ENCODE results near the gene ESF1.

The ESF1 gene

DNA sequence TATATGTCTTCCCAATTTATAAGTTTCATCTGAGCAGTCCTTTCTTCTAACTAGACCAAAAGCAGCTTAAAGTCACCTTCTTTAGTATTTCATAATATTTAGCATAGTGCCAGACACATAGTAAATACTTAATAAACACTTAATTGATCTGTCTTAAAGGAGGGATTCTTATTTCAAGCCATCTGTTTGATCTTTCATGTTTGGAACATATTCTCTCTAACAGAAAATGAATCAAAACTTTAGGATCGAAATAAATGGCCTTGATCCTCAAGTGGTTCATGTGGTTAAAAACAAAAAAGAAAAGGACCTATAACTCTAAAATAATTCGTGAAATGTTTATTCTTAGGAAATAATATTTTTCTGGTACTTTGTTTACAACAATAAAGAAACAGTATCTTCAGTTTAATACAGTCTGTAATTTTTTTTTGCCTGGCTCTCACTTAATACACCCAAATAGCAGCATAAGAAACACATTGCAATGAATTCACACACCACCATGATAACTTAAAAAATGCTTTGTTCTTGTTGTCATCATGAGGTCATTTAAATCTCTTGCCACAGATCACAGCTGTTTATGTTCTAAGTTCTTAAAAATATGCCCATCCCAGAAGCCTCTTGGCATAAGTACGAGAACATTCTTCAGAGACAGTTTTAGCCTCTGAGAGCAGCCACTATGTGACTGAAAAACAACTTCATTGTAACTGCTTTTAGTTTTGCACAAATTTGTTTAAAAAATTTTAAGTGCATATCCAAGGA is 48.1 kb downstream of the ESF1 start:
- no peak for DNase-seq

DNA sequence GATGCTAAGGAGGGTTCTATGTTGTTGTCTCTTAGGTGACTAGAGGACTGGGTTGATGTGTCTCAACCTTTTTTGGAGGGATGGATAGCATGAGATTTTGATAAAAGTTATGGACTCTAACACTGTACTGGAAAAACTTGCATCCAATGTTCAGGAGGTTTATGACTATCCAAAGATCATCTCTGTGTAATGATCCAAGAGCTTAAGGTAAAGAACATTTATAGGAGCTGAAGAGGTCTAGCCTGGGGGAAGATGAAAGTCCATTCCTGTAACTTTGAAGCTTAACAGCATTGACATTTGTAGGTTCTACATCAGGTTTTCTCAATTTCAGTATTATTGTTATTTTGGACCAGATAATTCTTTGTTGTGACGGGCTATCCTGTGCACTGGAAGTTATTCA is 48.9 kb downstream of the ESF1 start:
- DNase-seq = no peak

- DNase-seq = no peak
These were observed 61.7 kb downstream of the ESF1 start for GRCh38 chr20:13723011-13723410.

DNA sequence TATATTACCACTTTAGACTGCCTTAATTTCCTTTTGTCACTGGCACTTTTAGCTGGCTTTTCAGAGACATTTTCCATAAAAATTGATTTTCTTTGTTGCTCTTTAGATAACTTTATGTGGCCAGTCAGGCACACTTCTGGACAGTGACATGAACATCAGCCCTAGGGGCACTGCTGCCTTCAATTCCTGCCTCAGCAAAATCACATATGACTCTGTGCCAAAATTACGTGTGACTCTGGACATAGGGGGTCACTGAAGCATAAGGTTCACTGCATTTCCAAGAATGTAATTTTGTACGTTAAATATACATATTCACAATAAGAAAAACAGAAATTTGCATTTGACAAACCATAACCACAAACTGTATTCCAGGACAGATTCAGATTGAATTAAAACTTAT is 66.5 kb downstream of the ESF1 start:
- DNase-seq = no peak

DNA sequence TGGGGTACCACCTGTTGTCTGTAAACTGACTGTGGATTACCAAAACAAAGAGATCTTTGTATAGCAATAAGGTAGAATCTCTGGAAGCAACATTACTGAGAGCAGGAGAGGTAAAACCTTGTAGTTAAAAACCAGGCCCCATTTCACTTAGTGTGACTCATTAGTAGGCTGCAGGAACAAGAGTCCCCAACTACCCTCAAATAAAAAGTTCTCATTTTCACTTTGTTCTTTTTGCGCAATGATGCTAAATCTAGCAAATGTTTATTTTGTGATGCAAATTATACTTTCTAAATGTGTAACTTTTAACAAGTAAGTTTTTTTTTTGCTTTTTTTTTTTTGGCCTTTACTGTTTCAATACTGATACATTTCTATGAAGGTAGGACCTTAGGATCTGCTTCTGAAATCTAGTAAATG is 67.1 kb downstream of the ESF1 start:
- no peak for DNase-seq

DNA sequence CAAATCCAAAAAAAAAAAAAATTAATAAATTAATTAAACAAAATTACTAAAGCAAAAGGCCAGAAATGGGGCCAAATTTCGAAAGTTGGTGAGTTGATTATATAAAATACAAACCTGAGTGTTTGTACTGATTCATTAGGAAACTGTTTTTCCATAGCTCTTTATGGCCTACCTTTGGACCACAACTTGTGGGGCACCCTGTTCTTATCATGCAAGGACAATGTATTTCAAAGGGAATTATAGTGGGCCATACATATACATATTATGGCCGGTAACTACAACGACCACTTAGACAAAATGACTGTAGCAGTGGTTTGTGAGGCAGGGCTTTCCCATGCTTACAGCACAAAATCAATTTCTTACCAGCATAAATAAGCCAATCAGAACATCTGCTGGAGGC is 69.5 kb downstream of the ESF1 start:
- DNase-seq = no peak

DNA sequence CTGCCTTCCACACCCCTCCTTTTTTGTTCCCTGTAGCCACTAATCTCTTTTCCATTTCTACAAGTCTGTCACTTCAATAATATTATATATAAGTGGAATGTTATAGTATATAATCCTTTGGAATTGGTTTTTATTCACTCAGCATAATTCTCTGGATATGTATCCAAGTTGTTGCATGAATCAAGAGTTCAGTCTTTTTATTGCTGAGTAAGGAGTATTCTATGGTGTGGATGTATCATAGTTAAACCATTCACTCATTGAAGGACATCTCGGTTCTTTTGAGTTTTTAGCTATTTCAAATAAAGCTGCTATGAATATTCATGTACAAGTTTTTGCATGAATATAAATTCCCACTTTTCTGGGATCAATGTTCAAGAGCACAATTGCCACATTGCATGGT is 76.5 kb downstream of the ESF1 start:
- DNase-seq = no peak

DNA sequence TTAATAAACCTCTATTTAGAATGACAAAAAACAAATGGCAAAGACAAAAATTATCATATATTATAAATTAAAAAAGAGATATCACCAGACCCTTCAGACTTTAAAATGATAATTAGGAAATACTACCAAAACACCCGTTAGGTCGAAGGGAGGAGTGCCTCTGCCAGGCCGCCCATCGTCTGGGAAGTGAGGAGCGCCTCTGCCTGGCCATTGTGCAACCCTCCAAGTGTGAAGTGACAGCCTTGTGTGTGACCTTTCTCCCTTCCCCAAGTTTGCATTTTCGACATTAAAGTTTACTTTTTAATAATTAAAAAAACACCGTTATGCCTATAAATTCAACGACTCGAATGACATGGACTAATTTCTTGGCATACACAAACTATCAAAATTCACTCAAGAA is 81.5 kb downstream of the ESF1 start:
- DNase-seq = no peak

DNA sequence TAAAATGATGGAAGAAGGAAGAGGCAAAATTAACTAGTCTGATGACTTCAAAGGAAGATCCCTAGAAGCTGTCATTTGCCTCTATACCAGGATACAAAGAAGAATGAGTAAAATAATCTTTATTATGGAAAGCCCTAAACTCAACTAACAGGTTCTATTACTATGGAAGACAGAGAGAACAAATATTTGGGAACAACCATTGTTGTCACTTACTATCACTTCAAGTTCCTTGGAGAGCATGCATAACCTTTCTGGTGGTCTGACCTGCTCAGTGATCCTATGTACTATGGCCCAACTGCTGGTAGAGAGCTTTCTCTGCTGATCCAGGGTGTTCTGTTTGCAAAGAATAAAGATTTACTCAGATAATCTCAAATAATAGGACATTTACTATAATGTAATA is 83.2 kb downstream of the ESF1 start:
- no peak for DNase-seq

DNA sequence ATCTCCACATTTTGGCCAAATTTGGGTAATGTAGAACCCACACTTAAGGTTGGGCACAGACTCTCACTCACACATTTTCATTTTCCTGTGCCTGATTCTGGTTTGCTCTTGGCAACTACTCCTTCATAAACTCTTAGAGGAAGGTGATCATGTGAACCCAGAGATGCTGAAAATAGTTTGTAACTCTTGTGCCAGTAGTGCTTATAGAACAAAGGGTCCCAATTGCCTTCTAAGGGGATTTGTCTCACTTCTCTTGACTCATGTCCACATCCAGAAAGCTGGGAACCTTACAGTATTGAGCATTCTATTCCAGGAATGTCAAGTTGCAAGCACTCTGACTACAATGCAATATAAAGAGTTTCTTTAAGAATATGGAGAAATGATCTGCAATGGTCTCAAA is 84.0 kb downstream of the ESF1 start:
- no peak for DNase-seq

DNA sequence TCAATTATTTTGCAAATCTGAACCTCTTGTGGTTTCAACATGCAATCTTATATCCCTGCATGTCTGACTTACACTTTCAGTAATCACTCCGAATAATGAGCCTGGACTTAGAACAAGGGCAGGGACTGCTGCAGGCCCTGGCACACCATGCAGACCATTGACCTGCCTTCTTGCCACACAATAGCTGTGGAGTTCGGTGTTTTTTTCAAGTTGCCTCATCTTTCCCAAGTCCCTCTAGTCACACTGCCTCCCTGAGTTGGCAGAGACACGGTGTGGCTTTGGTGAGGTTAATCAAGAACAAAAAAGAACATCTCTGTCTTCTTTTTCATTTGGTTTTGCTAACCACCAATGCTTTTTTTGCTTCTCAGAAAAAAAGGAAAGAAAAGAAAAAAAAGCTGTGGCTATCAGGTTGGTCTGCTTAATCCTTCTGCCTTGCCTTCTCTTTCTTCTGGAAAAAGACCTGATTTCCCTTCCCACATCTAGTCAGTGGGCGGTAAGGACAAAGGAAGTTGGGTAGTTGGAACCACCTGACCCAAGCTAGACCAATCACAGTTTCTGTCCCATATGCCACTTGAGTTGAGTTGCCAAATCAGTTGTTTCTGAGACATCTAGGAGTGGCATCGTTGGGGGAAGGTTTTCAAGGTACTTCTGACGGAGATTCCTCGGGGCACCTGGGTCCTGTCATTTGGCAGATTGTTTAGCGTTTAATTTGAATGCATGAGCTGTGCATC is 90.1 kb downstream of the ESF1 start:
- no peak for DNase-seq

- no peak for DNase-seq
These were observed 91.7 kb downstream of the ESF1 start for GRCh38 chr20:13692802-13693736.

DNA sequence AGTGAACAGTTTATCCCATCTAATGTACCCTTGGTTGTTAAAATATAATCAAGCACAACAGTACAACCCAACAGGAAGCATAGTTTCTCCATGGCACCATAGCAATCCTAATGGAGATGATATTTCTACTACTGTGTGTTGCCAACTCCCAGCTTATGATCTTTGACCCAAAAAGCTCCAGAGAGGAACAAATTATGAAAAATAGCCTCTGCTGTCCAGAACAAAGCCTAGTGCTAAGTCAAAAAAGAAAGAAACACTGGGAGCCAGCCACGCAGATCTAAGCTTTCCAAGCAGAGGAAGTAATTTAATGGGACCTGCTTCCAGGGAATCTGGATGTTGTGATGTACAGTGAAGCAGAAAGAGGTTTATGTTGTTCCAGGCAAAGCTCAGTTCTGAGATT is 93.8 kb downstream of the ESF1 start:
- no peak for DNase-seq

- DNase-seq = no peak
These were observed 96.9 kb downstream of the ESF1 start for GRCh38 chr20:13687815-13688214.

DNA sequence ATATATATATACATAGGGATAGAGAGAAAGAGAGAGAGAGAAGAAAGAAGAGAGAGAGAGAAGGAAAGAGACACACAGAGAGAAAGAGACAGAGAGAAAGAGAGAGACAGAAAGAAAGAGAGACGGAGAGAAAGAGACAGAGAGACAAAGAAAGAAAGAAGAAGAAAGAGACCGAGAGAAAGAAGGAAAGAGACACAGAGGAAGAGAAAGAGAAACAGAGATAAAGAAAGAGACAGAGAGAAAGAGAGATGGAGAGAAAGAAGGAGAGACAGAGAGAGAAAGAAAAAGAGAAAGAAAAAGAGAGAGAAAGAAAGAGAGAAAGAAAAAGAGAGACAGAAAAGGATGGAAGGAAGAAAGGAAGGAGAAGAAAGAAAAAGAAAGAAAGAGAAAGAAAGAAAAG is 99.1 kb downstream of the ESF1 start:
- no peak for DNase-seq

DNA sequence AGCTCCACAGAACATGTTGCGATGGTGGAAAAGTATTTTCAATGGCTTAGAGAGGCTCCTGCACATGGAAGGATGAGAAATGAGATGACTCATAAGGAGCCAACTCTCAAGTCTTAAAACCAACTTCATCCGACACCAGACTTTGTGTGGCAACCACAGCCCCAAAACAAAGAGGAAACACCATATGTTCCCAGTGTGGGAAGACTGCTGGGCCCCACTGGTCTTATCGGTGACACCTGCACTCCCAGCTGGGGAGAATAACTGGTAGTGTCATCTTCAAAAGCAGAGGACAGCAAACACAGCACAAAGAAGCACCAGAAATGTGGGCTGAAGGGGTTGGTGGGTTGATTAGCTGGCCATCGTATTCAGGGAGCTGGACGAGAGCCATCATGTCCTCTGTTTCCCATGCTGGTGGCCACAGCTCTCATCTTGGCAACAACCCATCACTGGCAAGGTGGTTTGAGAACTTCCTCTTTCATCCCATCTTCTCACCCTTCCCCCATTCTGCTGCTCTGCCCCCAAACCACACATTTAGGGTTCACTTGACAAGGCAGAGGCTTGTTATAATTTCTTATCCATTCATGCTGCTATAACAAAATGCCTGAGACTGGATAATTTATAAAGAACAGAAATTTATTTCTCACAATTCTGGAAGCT is 100.0 kb downstream of the ESF1 start:
- DNase-seq = no peak

DNA sequence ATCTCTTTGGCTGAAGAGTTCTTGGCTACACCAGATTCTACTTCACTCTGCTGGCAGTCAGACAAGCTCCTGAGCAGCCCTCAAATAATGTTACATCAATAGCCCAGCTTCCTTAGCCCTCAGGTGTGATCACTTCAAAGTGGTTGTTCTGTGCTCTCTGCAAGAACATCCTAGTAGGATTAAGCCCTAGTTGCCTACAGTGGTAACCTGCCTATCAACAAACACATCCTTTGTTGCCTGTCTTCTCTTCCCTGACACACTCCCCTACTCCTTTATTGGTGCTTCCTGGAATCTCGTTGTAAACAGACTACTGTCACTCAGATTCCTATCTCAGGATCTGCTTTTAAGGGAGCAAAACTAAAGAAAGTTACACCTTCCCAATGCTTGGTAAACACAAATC is 100.9 kb downstream of the ESF1 start:
- no peak for DNase-seq

DNA sequence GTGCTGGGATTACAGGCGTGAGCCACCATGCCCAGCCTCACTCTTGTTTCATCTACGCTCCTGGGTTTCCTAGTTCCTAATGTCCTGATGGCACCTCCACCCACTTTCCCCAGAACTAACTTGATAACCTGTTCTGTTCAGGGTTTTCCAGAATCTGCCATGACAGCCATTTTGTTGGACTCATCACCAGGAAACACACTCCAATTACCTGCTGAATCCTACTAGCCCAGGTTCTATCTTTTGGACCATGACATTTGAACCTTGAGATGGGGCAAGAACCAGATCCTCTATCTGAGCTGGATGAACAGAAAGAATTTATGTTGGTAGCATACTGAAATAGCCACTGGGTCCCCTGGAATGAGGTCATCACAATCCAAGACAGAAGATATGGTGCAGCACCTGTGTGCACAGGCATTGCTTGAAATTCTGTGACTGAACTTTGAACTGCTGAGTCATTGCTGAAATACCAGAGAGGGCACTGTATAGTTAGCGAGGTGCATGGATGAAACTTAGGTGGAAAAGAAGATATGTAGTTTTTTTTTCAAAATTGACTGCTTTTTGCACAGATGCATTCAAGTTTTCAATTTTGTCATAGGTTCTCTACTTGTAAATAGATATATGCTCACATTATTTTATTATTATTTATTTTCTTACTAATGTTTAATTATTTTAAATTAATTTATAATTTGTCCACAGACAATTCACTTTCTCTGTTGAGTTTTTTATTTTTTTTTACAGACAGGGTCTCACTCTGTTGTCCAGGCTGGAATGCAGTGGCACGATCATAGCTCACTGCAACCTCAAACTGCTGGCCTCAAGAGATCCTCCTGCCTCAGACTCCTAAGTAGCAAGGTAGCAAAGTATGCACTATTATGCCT is 103.2 kb downstream of the ESF1 start:
- no peak for DNase-seq

GRCh38 chr20:13678944-13679343 is 105.8 kb downstream of the ESF1 start:
- DNase-seq = no peak

- DNase-seq = no peak
These were observed 107.5 kb downstream of the ESF1 start for GRCh38 chr20:13677241-13677640.

- DNase-seq = no peak
These were observed 108.0 kb downstream of the ESF1 start for GRCh38 chr20:13676682-13677081.

DNA sequence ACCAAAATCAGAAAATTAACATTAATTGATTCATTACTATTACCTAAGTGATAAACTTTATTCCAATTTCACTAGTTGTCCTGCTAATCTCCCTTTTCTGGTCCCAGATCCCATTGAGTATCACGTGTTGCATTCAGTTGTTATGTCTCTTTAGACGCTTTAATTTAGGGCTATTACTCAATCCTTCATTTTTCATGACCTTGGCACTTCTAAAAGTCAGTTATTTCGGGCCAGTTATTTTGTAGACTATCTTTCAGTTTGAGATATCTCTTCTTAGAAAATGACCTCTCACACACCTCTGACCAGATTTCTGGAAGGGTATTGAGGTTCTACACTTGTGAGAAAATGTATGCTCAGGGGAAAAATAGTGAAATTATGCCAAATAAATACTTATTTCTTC is 112.0 kb downstream of the ESF1 start:
- DNase-seq = no peak
